ENCODE results near the gene GNG7. TPM values are rescaled to one million over a fixed set of nuclear protein-coding genes. Genes with fewer than 3 reads are reported as not detected.

Gene GNG7
- total RNA-seq, 1 donor, result 0.72 TPM

GRCh38 chr19:2700660-2701360 lies 1.7 kb downstream of the GNG7 start:
- no peak for TF ChIP-seq CTCF (IDR thresholded peaks at IDR 0.05; ENCODE audit: extremely low read depth, low read depth, low read length)
- H3K9me3 ChIP-seq (ENCODE audit: low read depth, low read length), result no peaks in the 10 kb centered on the region
- peak; percentile 86 for DNase-seq (ENCODE audit: insufficient read length, low spot score, missing footprints)
- peaks cover 21% of the 10 kb centered on the region for H3K27me3 ChIP-seq (ENCODE audit: insufficient read depth, low read length)
- H3K4me2 ChIP-seq (ENCODE audit: insufficient read depth, low read length), result no peak overlapping the region
- H4K20me1 ChIP-seq (ENCODE audit: insufficient read depth, low read length), result no peaks in the 10 kb centered on the region
- no peak overlapping the region for H3K27ac ChIP-seq (ENCODE audit: low read depth, low read length)
- no peak overlapping the region for H2AFZ ChIP-seq (ENCODE audit: low read length)
- H3K36me3 ChIP-seq (ENCODE audit: insufficient read depth, low read length), result no peaks in the 10 kb centered on the region
- no peaks in the 10 kb centered on the region for H3K4me1 ChIP-seq (ENCODE audit: insufficient read depth, low read length)
- no peaks in the 10 kb centered on the region for H3K79me2 ChIP-seq (ENCODE audit: insufficient read depth, low read length)
- H3K4me3 ChIP-seq (ENCODE audit: insufficient read depth, low read length), result no peak overlapping the region

- H4K20me1 ChIP-seq (ENCODE audit: insufficient read depth, low read length), result no peaks in the 10 kb centered on the region
- no peaks in the 10 kb centered on the region for H3K36me3 ChIP-seq (ENCODE audit: insufficient read depth, low read length)
- peak; percentile 64 for DNase-seq (ENCODE audit: insufficient read length, low spot score, missing footprints)
- no peak for TF ChIP-seq CTCF (IDR thresholded peaks at IDR 0.05; ENCODE audit: extremely low read depth, low read depth, low read length)
- H3K27me3 ChIP-seq (ENCODE audit: insufficient read depth, low read length), result peaks cover 21% of the 10 kb centered on the region
- H3K9me3 ChIP-seq (ENCODE audit: low read depth, low read length), result no peaks in the 10 kb centered on the region
- H3K27ac ChIP-seq (ENCODE audit: low read depth, low read length), result no peak overlapping the region
- no peak overlapping the region for H2AFZ ChIP-seq (ENCODE audit: low read length)
- no peaks in the 10 kb centered on the region for H3K79me2 ChIP-seq (ENCODE audit: insufficient read depth, low read length)
- H3K4me2 ChIP-seq (ENCODE audit: insufficient read depth, low read length), result no peak overlapping the region
- no peaks in the 10 kb centered on the region for H3K4me1 ChIP-seq (ENCODE audit: insufficient read depth, low read length)
- no peak overlapping the region for H3K4me3 ChIP-seq (ENCODE audit: insufficient read depth, low read length)
Measured at GRCh38 chr19:2699413-2700140, 2.9 kb downstream of the GNG7 start.

GRCh38 chr19:2694196-2694595 lies 8.3 kb downstream of the GNG7 start:
- H2AFZ ChIP-seq (ENCODE audit: low read length), result no peak overlapping the region
- peak; percentile 75 for DNase-seq (ENCODE audit: insufficient read length, low spot score, missing footprints)
- no peaks in the 10 kb centered on the region for H4K20me1 ChIP-seq (ENCODE audit: insufficient read depth, low read length)
- H3K4me3 ChIP-seq (ENCODE audit: insufficient read depth, low read length), result no peak overlapping the region
- H3K36me3 ChIP-seq (ENCODE audit: insufficient read depth, low read length), result no peaks in the 10 kb centered on the region
- H3K9me3 ChIP-seq (ENCODE audit: low read depth, low read length), result no peaks in the 10 kb centered on the region
- H3K4me1 ChIP-seq (ENCODE audit: insufficient read depth, low read length), result no peaks in the 10 kb centered on the region
- H3K27me3 ChIP-seq (ENCODE audit: insufficient read depth, low read length), result no peaks in the 10 kb centered on the region
- no peak overlapping the region for H3K27ac ChIP-seq (ENCODE audit: low read depth, low read length)
- no peak for TF ChIP-seq CTCF (IDR thresholded peaks at IDR 0.05; ENCODE audit: extremely low read depth, low read depth, low read length)
- no peak overlapping the region for H3K4me2 ChIP-seq (ENCODE audit: insufficient read depth, low read length)
- no peaks in the 10 kb centered on the region for H3K79me2 ChIP-seq (ENCODE audit: insufficient read depth, low read length)

GRCh38 chr19:2693492-2694160 lies 8.9 kb downstream of the GNG7 start:
- H3K4me3 ChIP-seq (ENCODE audit: insufficient read depth, low read length), result no peak overlapping the region
- H3K4me1 ChIP-seq (ENCODE audit: insufficient read depth, low read length), result no peaks in the 10 kb centered on the region
- H3K9me3 ChIP-seq (ENCODE audit: low read depth, low read length), result no peaks in the 10 kb centered on the region
- no peak overlapping the region for H3K27ac ChIP-seq (ENCODE audit: low read depth, low read length)
- no peak overlapping the region for H3K4me2 ChIP-seq (ENCODE audit: insufficient read depth, low read length)
- no peaks in the 10 kb centered on the region for H3K36me3 ChIP-seq (ENCODE audit: insufficient read depth, low read length)
- DNase-seq (ENCODE audit: insufficient read length, low spot score, missing footprints), result peak; percentile 55
- TF ChIP-seq CTCF (IDR thresholded peaks at IDR 0.05; ENCODE audit: extremely low read depth, low read depth, low read length), result no peak
- H2AFZ ChIP-seq (ENCODE audit: low read length), result no peak overlapping the region
- no peaks in the 10 kb centered on the region for H3K27me3 ChIP-seq (ENCODE audit: insufficient read depth, low read length)
- no peaks in the 10 kb centered on the region for H3K79me2 ChIP-seq (ENCODE audit: insufficient read depth, low read length)
- H4K20me1 ChIP-seq (ENCODE audit: insufficient read depth, low read length), result no peaks in the 10 kb centered on the region

Measured in osteoblast (primary cell).